Hypothalamus (tissue), 51 donors: ENCODE results near the gene EPHA3.

ENCODE experiments used
- DNase-seq, 51 donors: peaks; one replicate each; lab custom pipeline; 2025; lab: John Stamatoyannopoulos, UW

Gene EPHA3

DNA sequence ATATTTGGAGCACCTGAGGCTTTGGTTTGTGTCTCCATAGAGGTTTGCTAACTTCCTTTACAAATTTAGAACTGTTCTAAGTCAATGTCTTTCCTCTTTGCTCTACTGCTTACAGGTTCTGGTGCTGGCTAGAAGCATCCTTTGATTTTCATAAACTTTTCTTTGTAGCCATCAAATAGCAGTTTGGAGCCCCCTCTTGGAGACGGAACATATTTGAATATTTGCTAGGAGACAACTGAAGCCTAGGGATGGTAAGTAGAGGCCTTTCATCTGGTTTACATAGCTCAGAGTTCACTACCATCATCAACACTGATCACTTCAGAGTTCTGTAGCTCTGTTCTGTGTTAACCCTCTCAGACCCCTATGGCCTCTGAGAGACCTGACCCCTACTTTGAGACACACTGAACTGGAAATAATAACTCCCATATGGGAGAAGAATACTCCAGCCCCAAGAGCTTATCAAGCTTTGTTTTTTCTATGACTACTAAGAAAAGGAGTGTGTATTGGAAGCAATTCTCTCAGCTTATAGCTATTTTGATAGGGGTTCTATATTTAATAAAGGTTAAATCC, 420.4 kb downstream of the EPHA3 start:
- no peak for DNase-seq
